Transverse colon (tissue), 4 donors: ENCODE measurements around the gene EZH1.

Source experiments
- EP300 ChIP-seq: sonication (generic); formaldehyde crosslinking; IDR thresholded peaks from one replicate; pipeline ENCODE4 v1.6.1; 2017; ENCODE audit warnings: antibody characterized with exemption, low read depth
- POLR2A ChIP-seq: fragments of 450-650 bp; IDR thresholded peaks from one replicate; pipeline ENCODE4 v1.6.1; 2016; ENCODE audit warnings: antibody characterized with exemption, mild to moderate bottlenecking, moderate library complexity
- POLR2AphosphoS5 ChIP-seq, 3 donors: sonication (generic); formaldehyde crosslinking; IDR thresholded peaks; one replicate each; pipeline ENCODE4 v1.6.1; 2016; ENCODE audit warnings: antibody characterized with exemption in 3 of 3
- TF ChIP-seq, protein P1 (sequence below), 5 experiments: fragments of 200-600 bp in 3 of 5; fragments of 450-650 bp in 2 of 5; sonication (generic) in 3 of 5; IDR thresholded peaks; 1 replicate in 2 of 5; 2 replicates in 3 of 5; pipeline ENCODE4 v1.5.1; 2016 to 2017; ENCODE audit warnings: antibody characterized with exemption in 5 of 5, inconsistent platforms in 3 of 5, mild to moderate bottlenecking in 2 of 5, moderate library complexity in 1 of 5

DNA sequence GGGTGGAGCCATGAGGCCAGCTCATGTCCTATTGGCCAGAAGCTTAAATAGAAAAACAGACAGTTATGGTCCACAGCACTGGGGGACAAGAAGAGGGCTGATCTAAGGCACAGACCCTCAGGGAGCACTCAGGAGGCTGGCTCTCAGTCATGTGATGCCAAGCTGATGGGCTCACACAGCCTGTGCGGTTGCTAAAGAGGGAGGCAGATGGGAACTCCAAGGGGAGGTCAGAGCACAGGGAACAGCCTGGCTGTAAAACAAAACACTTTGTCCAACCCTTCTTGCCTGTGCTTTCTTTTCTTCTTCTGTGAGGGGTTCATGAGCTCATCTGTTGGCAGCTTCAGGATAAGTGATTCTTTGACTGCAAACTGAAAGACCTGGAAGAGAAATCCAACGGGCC is 35.3 kb downstream of the EZH1 start:
- TF ChIP-seq, protein P1, sequence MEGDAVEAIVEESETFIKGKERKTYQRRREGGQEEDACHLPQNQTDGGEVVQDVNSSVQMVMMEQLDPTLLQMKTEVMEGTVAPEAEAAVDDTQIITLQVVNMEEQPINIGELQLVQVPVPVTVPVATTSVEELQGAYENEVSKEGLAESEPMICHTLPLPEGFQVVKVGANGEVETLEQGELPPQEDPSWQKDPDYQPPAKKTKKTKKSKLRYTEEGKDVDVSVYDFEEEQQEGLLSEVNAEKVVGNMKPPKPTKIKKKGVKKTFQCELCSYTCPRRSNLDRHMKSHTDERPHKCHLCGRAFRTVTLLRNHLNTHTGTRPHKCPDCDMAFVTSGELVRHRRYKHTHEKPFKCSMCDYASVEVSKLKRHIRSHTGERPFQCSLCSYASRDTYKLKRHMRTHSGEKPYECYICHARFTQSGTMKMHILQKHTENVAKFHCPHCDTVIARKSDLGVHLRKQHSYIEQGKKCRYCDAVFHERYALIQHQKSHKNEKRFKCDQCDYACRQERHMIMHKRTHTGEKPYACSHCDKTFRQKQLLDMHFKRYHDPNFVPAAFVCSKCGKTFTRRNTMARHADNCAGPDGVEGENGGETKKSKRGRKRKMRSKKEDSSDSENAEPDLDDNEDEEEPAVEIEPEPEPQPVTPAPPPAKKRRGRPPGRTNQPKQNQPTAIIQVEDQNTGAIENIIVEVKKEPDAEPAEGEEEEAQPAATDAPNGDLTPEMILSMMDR (IDR thresholded peaks at IDR 0.05) = no peak
- no peak for TF ChIP-seq EP300
- no peak for TF ChIP-seq POLR2A
- no peak for TF ChIP-seq POLR2AphosphoS5 (IDR thresholded peaks at IDR 0.05)
